Duodenal mucosa (tissue), 2 donors: ENCODE data around the gene POC1A.
"Not testable (repeated sequence)": the region's sequence is repeated elsewhere in the genome, so short reads cannot be mapped to it uniquely, and the experiment has no call there.

Source experiments
- H3K27ac ChIP-seq: one replicate; pipeline ENCODE4 v1.7.0; 2013; ENCODE audit warnings: low read depth, low read length
- H3K27me3 ChIP-seq, 2 donors: one replicate each; pipeline ENCODE4 v1.7.0; 2013; ENCODE audit warnings: low read length in 2 of 2, control low read depth in 1 of 2; ENCODE audit not compliant: insufficient read depth in 2 of 2, control insufficient read depth in 1 of 2
- H3K36me3 ChIP-seq, 2 donors: one replicate each; pipeline ENCODE4 v1.7.0; 2013; ENCODE audit warnings: low read length in 2 of 2, control low read depth in 1 of 2; ENCODE audit not compliant: insufficient read depth in 2 of 2, control insufficient read depth in 1 of 2
- H3K4me1 ChIP-seq, 2 donors: one replicate each; pipeline ENCODE4 v1.7.0; 2013; ENCODE audit warnings: low read length in 2 of 2, control low read depth in 1 of 2; ENCODE audit not compliant: insufficient read depth in 2 of 2, control insufficient read depth in 1 of 2
- H3K4me3 ChIP-seq, 2 donors: one replicate each; pipeline ENCODE4 v1.7.0; 2013; ENCODE audit warnings: low read length in 2 of 2, low read depth in 1 of 2
- H3K9ac ChIP-seq, 2 donors: one replicate each; pipeline ENCODE4 v1.7.0; 2013; ENCODE audit warnings: low read length in 2 of 2, low read depth in 1 of 2
- H3K9me3 ChIP-seq, 2 donors: one replicate each; pipeline ENCODE4 v1.7.0; 2013; ENCODE audit warnings: low read length in 2 of 2, control low read depth in 1 of 2; ENCODE audit not compliant: control insufficient read depth in 1 of 2

Gene POC1A

DNA sequence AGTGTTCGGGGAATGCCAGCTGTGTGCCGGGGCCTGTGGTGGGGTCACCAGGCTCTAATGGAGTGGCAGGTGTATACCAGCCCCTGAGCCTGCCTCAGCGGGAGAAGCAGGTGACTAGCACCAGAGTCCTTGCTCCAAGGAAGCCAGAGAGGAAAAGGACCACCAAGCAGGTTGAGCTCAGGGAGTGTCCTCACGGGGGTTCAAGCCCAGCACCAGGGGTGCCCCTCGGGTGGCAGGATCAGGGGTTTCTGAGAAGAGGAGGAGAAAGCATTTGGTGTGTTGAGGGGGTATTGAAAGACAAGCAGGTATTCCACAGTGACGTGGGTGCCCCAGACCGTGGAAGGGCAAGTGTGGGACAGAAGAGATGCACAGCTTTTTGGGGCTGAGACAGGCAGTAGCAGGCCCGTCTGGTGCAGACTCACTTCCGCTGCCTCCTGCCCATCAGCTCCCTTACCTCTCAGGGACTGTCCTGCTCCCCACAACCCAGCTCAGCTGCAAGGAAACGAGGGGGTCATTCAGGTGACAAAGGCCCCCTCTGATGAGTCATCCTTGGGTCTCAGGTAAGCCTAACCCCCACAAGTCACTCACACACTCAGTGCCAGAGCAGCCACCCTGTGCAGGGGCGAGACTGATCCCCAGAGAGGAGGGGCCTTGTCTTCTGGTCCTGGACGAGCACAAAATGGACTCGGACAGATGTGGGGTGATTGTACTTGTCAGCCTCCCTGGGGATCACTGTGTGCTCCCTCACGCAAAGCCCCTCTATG, 21.4 kb upstream of the POC1A start:
- no peaks in the 10 kb centered on the region for H3K36me3 ChIP-seq
- no peaks in the 10 kb centered on the region for H3K27me3 ChIP-seq
- H3K9ac ChIP-seq: no peak overlapping the region
- H3K9me3 ChIP-seq: no peaks in the 10 kb centered on the region
- H3K4me1 ChIP-seq: peaks cover 7 to 15% of the 10 kb centered on the region in 2 donors
- H3K27ac ChIP-seq: no peak overlapping the region
- no peak overlapping the region for H3K4me3 ChIP-seq

DNA sequence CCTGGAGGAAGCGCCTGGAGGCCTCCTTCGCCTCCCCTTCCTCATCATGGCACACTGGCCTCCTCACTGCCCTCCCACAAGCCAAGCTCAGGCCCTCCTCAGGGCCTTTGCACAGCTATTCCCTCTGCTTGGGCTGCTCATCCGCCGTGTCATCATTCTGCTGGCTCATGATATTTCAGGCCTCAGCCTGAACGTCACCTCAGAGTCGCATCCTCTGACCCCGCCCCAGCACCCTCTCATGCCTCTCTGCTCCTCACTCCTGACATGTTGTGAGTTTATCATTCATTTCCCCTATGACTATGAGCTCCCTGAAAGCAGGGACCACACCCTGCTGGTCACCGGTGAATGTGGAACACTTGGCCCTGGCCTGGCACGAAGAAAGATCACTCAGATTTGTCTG, 20.7 kb upstream of the POC1A start:
- Histone ChIP-seq H3K27me3 (no peaks in the 10 kb centered on the region), H3K4me3 (no peak overlapping the region), H3K27ac (no peak overlapping the region), H3K9ac (no peak overlapping the region), H3K36me3 (no peaks in the 10 kb centered on the region), H3K9me3 (no peaks in the 10 kb centered on the region), H3K4me1 (peaks cover 7 to 15% of the 10 kb centered on the region in 2 donors)

DNA sequence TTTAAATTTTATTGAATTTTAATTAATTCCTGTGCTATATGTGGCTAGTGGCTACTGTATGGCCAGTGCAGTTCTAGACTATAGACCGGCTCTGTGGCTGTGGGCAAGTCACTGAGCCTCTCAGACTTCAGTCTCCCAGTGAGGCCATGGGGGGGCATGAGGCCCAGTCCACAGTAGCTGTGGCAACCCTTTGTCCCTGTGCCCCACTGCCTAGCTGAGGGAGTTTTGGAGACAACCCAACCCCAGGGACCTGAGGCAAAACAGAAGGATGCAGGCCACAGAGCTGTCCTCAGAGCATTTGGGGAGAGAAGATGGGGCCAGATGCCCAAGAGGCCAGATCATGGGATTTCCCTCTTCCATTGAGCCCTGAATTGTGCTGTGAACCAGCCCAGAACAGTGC, 18.9 kb upstream of the POC1A start:
- no peak overlapping the region for H3K27ac ChIP-seq
- H3K9ac ChIP-seq: no peak overlapping the region
- peaks cover 7 to 15% of the 10 kb centered on the region in 2 donors for H3K4me1 ChIP-seq
- no peak overlapping the region for H3K4me3 ChIP-seq
- no peaks in the 10 kb centered on the region for H3K27me3 ChIP-seq
- H3K36me3 ChIP-seq: no peaks in the 10 kb centered on the region
- H3K9me3 ChIP-seq: no peaks in the 10 kb centered on the region

DNA sequence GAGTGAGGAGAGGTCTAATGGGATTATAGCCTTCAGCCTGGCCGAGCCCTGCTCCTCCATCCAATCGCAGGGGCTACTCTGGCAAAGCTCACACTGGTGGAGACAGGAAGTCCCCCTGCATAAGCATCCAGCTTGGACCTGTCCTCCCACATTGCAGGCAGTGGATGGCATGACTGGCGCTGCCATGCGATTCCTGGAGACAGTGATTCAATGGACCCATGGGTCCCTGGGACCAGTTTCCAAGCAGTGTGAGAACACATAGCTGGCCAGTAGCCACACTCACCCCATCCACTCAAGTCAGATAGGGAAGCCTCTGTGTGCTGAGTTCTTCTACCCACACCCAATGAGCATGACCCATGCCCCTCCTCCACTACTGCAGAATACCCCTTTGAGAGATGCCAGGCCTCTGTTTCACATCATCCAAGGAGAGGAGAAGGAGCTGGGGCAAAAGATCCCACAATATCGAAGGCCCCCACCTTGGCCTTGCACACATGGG, 18.1 kb upstream of the POC1A start:
- Histone ChIP-seq H3K36me3 (no peaks in the 10 kb centered on the region), H3K4me3 (no peak overlapping the region), H3K27me3 (no peaks in the 10 kb centered on the region), H3K9me3 (no peaks in the 10 kb centered on the region), H3K27ac (no peak overlapping the region), H3K4me1 (peaks cover 7 to 15% of the 10 kb centered on the region in 2 donors), H3K9ac (no peak overlapping the region)

DNA sequence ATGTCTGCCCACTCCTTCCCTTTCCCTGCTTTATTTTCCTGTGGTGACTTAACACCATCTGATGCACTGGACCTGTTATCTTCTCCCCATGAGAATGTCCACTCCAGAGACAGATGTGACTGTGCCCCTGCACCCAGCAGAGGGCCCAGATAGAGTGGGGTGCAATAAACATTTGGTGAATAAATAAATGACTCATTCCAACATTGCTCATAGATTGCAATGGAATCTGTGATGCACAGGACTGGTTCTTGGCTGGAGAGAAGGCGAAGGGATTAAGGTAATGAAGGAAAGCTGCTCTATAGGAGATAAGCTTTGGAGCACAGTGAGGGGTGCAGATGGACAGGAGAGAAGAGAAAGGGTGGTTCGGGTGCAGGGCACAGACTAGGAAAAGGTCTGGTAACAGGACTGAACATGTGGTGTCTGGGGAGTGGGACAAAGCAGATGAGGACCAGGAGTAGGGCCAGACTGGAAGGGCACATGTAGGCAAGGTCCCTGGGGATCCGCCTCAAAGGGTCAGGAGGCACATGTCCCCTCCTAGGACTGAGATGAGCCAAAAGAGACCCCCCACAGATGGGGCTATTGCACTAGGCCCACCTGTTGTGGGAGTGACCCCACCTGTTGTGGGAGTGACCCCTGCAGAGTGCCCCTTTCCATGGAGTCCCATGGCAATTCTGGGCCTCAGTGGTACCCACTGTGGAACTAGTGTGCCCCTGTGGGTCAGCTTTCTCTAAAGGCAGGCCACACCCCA, 17.5 kb upstream of the POC1A start:
- Histone ChIP-seq H3K9ac (no peak overlapping the region), H3K27me3 (no peaks in the 10 kb centered on the region), H3K36me3 (no peaks in the 10 kb centered on the region), H3K4me1 (peaks cover 7 to 15% of the 10 kb centered on the region in 2 donors), H3K4me3 (no peak overlapping the region), H3K27ac (no peak overlapping the region), H3K9me3 (no peaks in the 10 kb centered on the region)

DNA sequence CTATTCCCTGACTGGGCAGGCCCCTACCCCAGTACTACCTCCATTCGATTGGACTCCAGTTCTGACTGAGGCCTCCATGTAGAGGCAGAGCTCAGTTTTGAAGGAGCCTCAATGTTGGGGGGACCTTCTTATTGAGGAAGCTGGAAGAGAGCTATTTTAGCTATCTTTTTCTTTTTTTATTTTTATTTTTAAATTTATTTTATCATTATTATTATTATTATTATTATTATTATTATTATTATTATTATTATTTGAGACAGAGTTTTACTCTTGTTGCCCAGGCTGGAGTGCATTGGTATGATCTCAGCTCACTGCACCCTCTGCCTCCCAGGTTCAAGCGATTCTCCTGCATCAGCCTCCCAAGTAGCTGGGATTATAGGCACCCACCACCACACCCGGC, 16.0 kb upstream of the POC1A start:
- H3K4me3 ChIP-seq, H3K9ac ChIP-seq, H3K36me3 ChIP-seq, H3K27me3 ChIP-seq, H3K27ac ChIP-seq, H3K9me3 ChIP-seq: not testable (repeated sequence)
- H3K4me1 ChIP-seq: peaks cover 7 to 15% of the 10 kb centered on the region in 2 donors

DNA sequence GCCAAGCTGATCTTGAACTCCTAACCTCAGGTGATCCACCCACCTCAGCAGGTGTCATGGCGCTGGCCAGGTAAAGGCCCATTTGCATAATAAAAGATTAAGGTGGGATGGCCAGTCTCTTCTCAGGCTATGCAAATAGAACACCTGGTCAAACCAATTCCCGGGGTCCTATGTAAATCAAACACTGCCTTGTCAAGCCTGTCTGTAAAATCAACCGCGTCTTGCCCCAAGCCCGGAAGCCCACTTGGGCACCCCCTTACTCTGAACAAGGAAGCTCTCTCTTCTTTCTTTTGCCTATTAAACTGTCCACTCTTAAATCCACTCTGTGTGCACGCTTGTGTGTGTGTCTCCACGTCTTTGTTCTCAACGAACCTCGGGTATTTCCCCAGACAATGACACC, 13.0 kb upstream of the POC1A start:
- H3K27ac ChIP-seq: no peak overlapping the region
- H3K4me1 ChIP-seq: peaks cover 7 to 15% of the 10 kb centered on the region in 2 donors
- no peak overlapping the region for H3K4me3 ChIP-seq
- no peaks in the 10 kb centered on the region for H3K27me3 ChIP-seq
- H3K9ac ChIP-seq: no peak overlapping the region
- no peaks in the 10 kb centered on the region for H3K9me3 ChIP-seq
- H3K36me3 ChIP-seq: no peaks in the 10 kb centered on the region

DNA sequence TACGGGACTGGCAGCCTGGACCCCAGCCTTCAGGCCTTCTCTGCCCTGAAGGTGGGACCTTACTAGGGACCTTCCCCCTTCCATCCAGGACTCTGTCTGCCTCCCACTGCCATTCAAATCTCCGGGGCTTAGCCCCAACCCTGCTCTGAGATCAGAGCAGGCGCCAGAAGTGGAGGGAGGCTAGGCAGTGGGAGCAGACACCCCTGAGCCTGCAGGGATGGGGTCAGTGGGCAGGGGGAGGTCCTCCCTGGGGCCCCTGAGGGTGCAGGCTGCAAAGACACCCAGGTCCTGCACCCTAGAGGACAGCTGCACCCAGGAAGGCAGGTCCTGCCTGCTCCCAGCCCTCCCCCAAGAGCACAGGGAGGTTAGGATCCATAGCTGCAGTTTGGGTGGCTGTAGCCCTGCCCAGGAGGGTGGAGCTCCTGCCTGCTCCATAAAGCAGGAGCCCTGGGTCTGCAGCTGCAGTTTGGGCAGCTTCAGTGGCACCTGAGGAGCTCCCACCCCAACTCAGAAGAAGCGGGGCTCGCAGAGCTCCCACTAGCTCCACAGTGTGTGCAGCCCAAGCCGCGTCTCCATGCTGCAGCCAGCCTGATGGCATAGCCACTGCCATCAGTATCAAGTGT, 8.1 kb upstream of the POC1A start:
- no peak overlapping the region for H3K27ac ChIP-seq
- no peak overlapping the region for H3K9ac ChIP-seq
- no peaks in the 10 kb centered on the region for H3K27me3 ChIP-seq
- H3K36me3 ChIP-seq: no peaks in the 10 kb centered on the region
- H3K4me3 ChIP-seq: no peak overlapping the region
- no peaks in the 10 kb centered on the region for H3K4me1 ChIP-seq
- no peaks in the 10 kb centered on the region for H3K9me3 ChIP-seq

DNA sequence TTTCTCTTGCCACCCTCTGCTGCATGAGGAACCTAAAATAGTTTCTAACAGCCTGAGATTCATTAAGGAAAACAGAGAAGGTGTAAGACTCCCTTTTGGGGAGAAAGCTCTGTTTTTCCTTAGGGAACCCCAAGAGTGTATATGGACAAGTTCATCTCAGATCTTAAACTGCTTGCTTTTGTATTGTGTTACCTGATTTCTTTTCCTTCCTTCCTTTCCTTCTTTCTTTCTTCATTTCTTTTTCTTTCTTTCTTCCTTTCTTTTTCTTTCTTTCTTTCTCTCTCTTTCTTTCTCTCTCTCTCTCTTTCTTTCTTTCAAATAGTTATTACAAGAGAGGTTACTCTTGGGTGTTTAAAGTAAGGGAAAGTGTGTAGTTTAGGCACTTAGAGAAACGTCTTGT, 5.3 kb upstream of the POC1A start:
- Histone ChIP-seq H3K9me3 (no peaks in the 10 kb centered on the region), H3K9ac (no peak overlapping the region), H3K27me3 (no peaks in the 10 kb centered on the region), H3K36me3 (no peaks in the 10 kb centered on the region), H3K4me3 (no peak overlapping the region), H3K4me1 (no peaks in the 10 kb centered on the region), H3K27ac (no peak overlapping the region)

DNA sequence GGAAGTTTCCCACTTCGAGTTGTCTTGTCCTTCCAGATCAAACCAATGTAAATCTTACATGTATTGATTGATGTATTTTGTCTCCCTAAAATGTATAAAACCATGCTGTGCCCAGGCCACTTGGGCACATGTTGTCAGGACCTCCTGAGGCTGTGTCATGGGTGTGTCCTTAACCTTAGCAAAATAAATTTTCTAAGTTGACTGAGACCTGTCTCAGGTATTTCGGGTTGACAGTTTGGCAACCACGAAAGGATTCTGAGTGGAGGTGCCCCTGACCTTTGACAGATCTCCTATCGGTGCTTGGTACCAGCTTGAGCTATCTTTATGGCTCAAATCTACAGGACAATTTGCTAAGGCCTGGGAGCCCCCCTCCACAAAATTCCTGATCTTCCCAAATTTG, 1.7 kb upstream of the POC1A start:
- peaks cover 8 to 10% of the 10 kb centered on the region in 2 donors for H3K4me1 ChIP-seq
- H3K27me3 ChIP-seq: no peaks in the 10 kb centered on the region
- no peak overlapping the region for H3K9ac ChIP-seq
- no peak overlapping the region for H3K27ac ChIP-seq
- H3K9me3 ChIP-seq: no peaks in the 10 kb centered on the region
- H3K36me3 ChIP-seq: no peaks in the 10 kb centered on the region
- no peak overlapping the region for H3K4me3 ChIP-seq
